Tibial nerve (tissue), 4 donors: ENCODE measurements around the gene PPFIBP1. TPM values are rescaled to one million over a fixed set of nuclear protein-coding genes. Genes with fewer than 3 reads are reported as not detected.

ENCODE experiments used
- DNase-seq, 2 donors: peaks; one replicate each; pipeline ENCODE4 v3.0.0-alpha.2; 2019; ENCODE audit warnings: low spot score in 2 of 2
- H3K27ac ChIP-seq, 4 donors: fragments of 200-600 bp; sonication (generic) in 3 of 4; one replicate each; pipeline ENCODE4 v1.5.1; 2017 to 2019; ENCODE audit warnings: mild to moderate bottlenecking in 1 of 4
- H3K27me3 ChIP-seq, 2 donors: fragments of 200-600 bp; sonication (generic) in 1 of 2; one replicate each; pipeline versions ENCODE4 v1.5.1 to v1.6.0; 2017 to 2019
- H3K36me3 ChIP-seq, 3 donors: fragments of 200-600 bp; sonication (generic); one replicate each; pipeline ENCODE4 v1.5.1; 2018 to 2019
- H3K4me1 ChIP-seq, 4 donors: fragments of 200-600 bp; sonication (generic) in 3 of 4; one replicate each; pipeline ENCODE4 v1.5.1; 2017 to 2019
- H3K4me3 ChIP-seq, 4 donors: fragments of 200-600 bp; sonication (generic) in 3 of 4; one replicate each; pipeline ENCODE4 v1.5.1; 2017 to 2019; ENCODE audit warnings: mild to moderate bottlenecking in 1 of 4, moderate library complexity in 1 of 4
- H3K9me3 ChIP-seq, 4 donors: fragments of 200-600 bp; sonication (generic) in 3 of 4; one replicate each; pipeline ENCODE4 v1.5.1; 2017 to 2019
- CTCF ChIP-seq, 5 experiments: fragments of 200-600 bp in 3 of 5; fragments of 450-650 bp in 2 of 5; sonication (generic) in 3 of 5; IDR thresholded peaks; one replicate each; pipeline ENCODE4 v1.5.1; 2016 to 2019; ENCODE audit warnings: antibody characterized with exemption in 5 of 5, mild to moderate bottlenecking in 3 of 5, moderate library complexity in 2 of 5
- EP300 ChIP-seq, 2 donors: sonication (generic); formaldehyde crosslinking; IDR thresholded peaks; one replicate each; pipeline ENCODE4 v1.6.1; 2017; ENCODE audit warnings: antibody characterized with exemption in 2 of 2, mild to moderate bottlenecking in 1 of 2
- POLR2A ChIP-seq, 2 donors: fragments of 450-650 bp; IDR thresholded peaks; one replicate each; pipeline ENCODE4 v1.6.1; 2017; ENCODE audit warnings: antibody characterized with exemption in 2 of 2, mild to moderate bottlenecking in 2 of 2, moderate library complexity in 2 of 2
- WGBS, 2 donors: methylation state at CpG; one replicate each; pipeline ENCODE4 v1.1.5; 2018; 5-methylcytosine and 5-hydroxymethylcytosine counted together
- total RNA-seq, 4 donors: library from RNA; depleted of rRNA; stranded (reverse); fragments of >200 nt; gene quantifications; one replicate each; pipeline ENCODE4 v1.1.0, GENCODE V29; 2016

Gene PPFIBP1
- total RNA-seq, 4 donors from 2014 or later, result 56.9 to 110 (median 72.5) TPM

DNA sequence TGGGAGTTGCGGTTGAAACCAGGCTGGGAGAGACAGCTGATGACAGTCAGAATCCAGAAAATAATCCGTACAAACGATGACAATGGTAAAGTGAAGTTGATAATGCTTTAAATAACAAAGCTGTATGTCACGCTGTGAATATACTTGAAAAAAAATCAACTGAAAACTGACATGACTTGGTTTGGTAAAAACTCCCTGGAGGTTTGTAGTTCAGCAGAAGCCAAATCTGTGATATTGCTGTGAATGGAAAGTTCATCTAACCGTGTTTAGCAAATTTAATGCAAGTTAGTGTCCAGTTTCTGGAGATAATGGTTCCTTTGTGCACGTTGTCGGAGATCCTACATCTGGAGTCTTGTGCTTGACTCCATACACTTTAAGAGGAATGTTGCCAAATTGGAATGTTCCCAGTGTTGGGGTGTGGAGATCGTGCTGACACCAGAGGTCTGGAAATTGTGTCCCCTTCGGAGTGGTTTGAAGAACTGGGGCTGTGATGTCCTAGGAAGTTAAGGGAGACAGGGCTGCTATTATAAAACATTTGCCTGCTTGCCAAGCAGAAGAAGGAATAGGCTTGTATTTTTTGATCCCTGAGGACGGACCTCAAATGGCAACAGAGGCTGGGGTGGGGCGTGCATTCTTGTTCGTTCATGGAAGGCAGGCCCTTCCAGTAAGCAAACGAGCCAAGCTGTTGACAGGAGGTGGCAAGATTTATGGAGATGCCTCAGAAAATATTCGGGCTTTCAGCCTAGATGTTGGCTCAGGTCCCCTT lies 30.6 kb downstream of the PPFIBP1 start:
- WGBS, 2 donors, result 9 to 20% methylated on average over 14 of the region's 14 CpGs
- DNase-seq, result peak; percentile 53 to 67
- Histone ChIP-seq H3K27me3 (no peaks in the 10 kb centered on the region), H3K9me3 (no peaks in the 10 kb centered on the region), H3K4me1 (peaks cover 4 to 78% (median 32%) of the 10 kb centered on the region in 4 donors), H3K36me3 (no peaks in the 10 kb centered on the region), H3K27ac (peak overlapping the region; percentile 62 to 91 (median 81)), H3K4me3 (peak overlapping the region in 1 of 4 donors; percentile 32)
- TF ChIP-seq EP300 (IDR thresholded peaks at IDR 0.05) (peak in 1 of 2 donors; percentile 69), POLR2A (IDR thresholded peaks at IDR 0.05) (no peak), CTCF (IDR thresholded peaks at IDR 0.05) (no peak)

DNA sequence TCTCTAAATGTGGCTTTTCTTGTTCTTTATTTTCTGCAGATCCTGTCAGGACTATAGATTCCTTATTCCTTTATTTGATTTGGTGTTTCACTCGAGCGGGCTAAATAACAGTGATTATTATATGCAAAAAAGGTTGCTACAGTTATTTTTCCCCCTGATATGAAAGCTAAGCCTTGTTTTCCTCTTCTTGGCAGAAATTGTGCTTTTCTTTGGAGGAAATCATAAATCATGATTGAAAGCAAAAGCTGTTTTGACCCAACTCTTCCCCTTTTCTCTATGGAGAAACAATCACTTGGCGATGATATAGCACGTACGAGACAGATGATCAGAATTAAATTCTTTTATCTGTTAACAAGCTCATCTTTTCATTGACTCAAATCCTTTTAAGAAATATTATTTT lies 31.4 kb downstream of the PPFIBP1 start:
- no peaks in the 10 kb centered on the region for H3K27me3 ChIP-seq
- WGBS, 2 donors, result 5 to 6% methylated on average over 5 of the region's 5 CpGs
- TF ChIP-seq CTCF (IDR thresholded peaks at IDR 0.05), result no peak
- TF ChIP-seq EP300 (IDR thresholded peaks at IDR 0.05), result peak in 1 of 2 donors; percentile 0
- peak overlapping the region in 3 of 4 donors; percentile 0 to 32 (median 3) for H3K4me3 ChIP-seq
- DNase-seq, result no peak
- H3K27ac ChIP-seq, result peak overlapping the region; percentile 62 to 91 (median 81)
- H3K4me1 ChIP-seq, result peaks cover 4 to 71% (median 25%) of the 10 kb centered on the region in 4 donors
- no peaks in the 10 kb centered on the region for H3K9me3 ChIP-seq
- H3K36me3 ChIP-seq, result no peaks in the 10 kb centered on the region

GRCh38 chr12:27555925-27556778 lies 32.1 kb downstream of the PPFIBP1 start:
- DNase-seq, result no peak
- no peak for TF ChIP-seq POLR2A (IDR thresholded peaks at IDR 0.05)
- no peak for TF ChIP-seq CTCF (IDR thresholded peaks at IDR 0.05)
- TF ChIP-seq EP300 (IDR thresholded peaks at IDR 0.05), result no peak
- peak overlapping the region in 3 of 4 donors; percentile 3 to 32 (median 10) for H3K4me3 ChIP-seq

GRCh38 chr12:27560126-27560525 lies 36.1 kb downstream of the PPFIBP1 start:
- H3K9me3 ChIP-seq, result no peaks in the 10 kb centered on the region
- no peaks in the 10 kb centered on the region for H3K36me3 ChIP-seq
- WGBS, 2 donors, result 65 to 68% methylated on average over 2 of the region's 2 CpGs
- H3K27ac ChIP-seq, result peak overlapping the region in 2 of 4 donors; percentile 4 to 57
- H3K4me1 ChIP-seq, result peaks cover 4 to 46% (median 10%) of the 10 kb centered on the region in 4 donors
- no peak overlapping the region for H3K4me3 ChIP-seq
- TF ChIP-seq CTCF (IDR thresholded peaks at IDR 0.05), result no peak
- no peak for TF ChIP-seq POLR2A (IDR thresholded peaks at IDR 0.05)
- TF ChIP-seq EP300 (IDR thresholded peaks at IDR 0.05), result no peak
- no peak for DNase-seq
- no peaks in the 10 kb centered on the region for H3K27me3 ChIP-seq

More at GRCh38 chr12:27555925-27556778, 32.1 kb downstream of the PPFIBP1 start:
- 22 to 24% methylated on average over 6 of the region's 6 CpGs for WGBS, 2 donors
- Histone ChIP-seq H3K9me3 (no peaks in the 10 kb centered on the region), H3K36me3 (no peaks in the 10 kb centered on the region), H3K4me1 (peaks cover 4 to 66% (median 18%) of the 10 kb centered on the region in 4 donors), H3K27ac (peak overlapping the region; percentile 69 to 91 (median 81)), H3K27me3 (no peaks in the 10 kb centered on the region)
